HG02763 (cell line): ENCODE data around the gene PERCC1.

Source experiments
- ATAC-seq: cut with Tn5 transposase; IDR thresholded peaks from one replicate; pipeline ENCODE4 v1.9.1; 2021; ENCODE audit warnings: mild to moderate bottlenecking, moderate library complexity; ENCODE audit not compliant: unreplicated experiment

The PERCC1 gene

GRCh38 chr16:1430759-1431496 is at the start of gene PERCC1:
Gene PERCC1 (plus strand): TSS chr16:1431078. CDS start chr16:1432594, 1,516 bp downstream.
- no peak for ATAC-seq

GRCh38 chr16:1381612-1382406 is 49.1 kb upstream of the PERCC1 start:
- ATAC-seq: no peak

GRCh38 chr16:1383556-1383955 is 47.3 kb upstream of the PERCC1 start:
- no peak for ATAC-seq

- no peak for ATAC-seq
Measured at GRCh38 chr16:1385232-1385631, 45.6 kb upstream of the PERCC1 start.

- ATAC-seq: no peak
Measured at GRCh38 chr16:1387331-1387730, 43.5 kb upstream of the PERCC1 start.

GRCh38 chr16:1389762-1390161 is 41.1 kb upstream of the PERCC1 start:
- no peak for ATAC-seq

GRCh38 chr16:1390239-1390779 is 40.6 kb upstream of the PERCC1 start:
- ATAC-seq: no peak

GRCh38 chr16:1392826-1393225 is 38.1 kb upstream of the PERCC1 start:
- no peak for ATAC-seq

GRCh38 chr16:1393613-1394176 is 37.2 kb upstream of the PERCC1 start:
- ATAC-seq: no peak

- no peak for ATAC-seq
Measured at GRCh38 chr16:1394367-1394951, 36.4 kb upstream of the PERCC1 start.

GRCh38 chr16:1395444-1396031 is 35.3 kb upstream of the PERCC1 start:
- ATAC-seq: no peak

- no peak for ATAC-seq
Measured at GRCh38 chr16:1397779-1398178, 33.1 kb upstream of the PERCC1 start.

GRCh38 chr16:1398351-1398750 is 32.5 kb upstream of the PERCC1 start:
- no peak for ATAC-seq

GRCh38 chr16:1398826-1399581 is 31.9 kb upstream of the PERCC1 start:
- ATAC-seq: no peak

GRCh38 chr16:1401061-1401757 is 29.7 kb upstream of the PERCC1 start:
- no peak for ATAC-seq

- ATAC-seq: no peak
Measured at GRCh38 chr16:1401758-1402154, 29.1 kb upstream of the PERCC1 start.

GRCh38 chr16:1403036-1403435 is 27.8 kb upstream of the PERCC1 start:
- ATAC-seq: no peak

- no peak for ATAC-seq
Measured at GRCh38 chr16:1403733-1404132, 27.1 kb upstream of the PERCC1 start.

GRCh38 chr16:1407753-1408152 is 23.1 kb upstream of the PERCC1 start:
- no peak for ATAC-seq
